DND-41 (cell line): ENCODE results near the gene EHD3.

ENCODE experiments used
- CTCF ChIP-seq: IDR thresholded peaks from 2 replicates; pipeline ENCODE4 v1.5.1; 2012; ENCODE audit warnings: borderline replicate concordance, low read length, moderate library complexity, mild to moderate bottlenecking; ENCODE audit not compliant: poor library complexity, severe bottlenecking; ENCODE audit errors: extremely low read depth
- EZH2 ChIP-seq: IDR thresholded peaks from 3 replicates; pipeline ENCODE4 v1.6.1; 2012; ENCODE audit warnings: borderline replicate concordance, low read depth, mild to moderate bottlenecking, moderate library complexity, low read length, inconsistent platforms; ENCODE audit not compliant: severe bottlenecking

GRCh38 chr2:31235504-31235902 lies 1.6 kb downstream of the EHD3 start:
- TF ChIP-seq EZH2 (no peak), CTCF (no peak)
